PC-3 (cell line): ENCODE results near the gene FBXO44.

Experiments used
- CTCF ChIP-seq: fragments of 300-600 bp; sonication (generic); conservative IDR thresholded peaks from 2 replicates; pipeline ENCODE4 v1.5.1; 2017; ENCODE audit warnings: antibody characterized with exemption, low read depth, mild to moderate bottlenecking, low read length
- EZH2phosphoT487 ChIP-seq: fragments of 300-600 bp; sonication (generic); IDR thresholded peaks from 2 replicates; pipeline ENCODE4 v1.6.1; 2018; ENCODE audit warnings: mild to moderate bottlenecking, antibody characterized with exemption, low read length, borderline replicate concordance

DNA sequence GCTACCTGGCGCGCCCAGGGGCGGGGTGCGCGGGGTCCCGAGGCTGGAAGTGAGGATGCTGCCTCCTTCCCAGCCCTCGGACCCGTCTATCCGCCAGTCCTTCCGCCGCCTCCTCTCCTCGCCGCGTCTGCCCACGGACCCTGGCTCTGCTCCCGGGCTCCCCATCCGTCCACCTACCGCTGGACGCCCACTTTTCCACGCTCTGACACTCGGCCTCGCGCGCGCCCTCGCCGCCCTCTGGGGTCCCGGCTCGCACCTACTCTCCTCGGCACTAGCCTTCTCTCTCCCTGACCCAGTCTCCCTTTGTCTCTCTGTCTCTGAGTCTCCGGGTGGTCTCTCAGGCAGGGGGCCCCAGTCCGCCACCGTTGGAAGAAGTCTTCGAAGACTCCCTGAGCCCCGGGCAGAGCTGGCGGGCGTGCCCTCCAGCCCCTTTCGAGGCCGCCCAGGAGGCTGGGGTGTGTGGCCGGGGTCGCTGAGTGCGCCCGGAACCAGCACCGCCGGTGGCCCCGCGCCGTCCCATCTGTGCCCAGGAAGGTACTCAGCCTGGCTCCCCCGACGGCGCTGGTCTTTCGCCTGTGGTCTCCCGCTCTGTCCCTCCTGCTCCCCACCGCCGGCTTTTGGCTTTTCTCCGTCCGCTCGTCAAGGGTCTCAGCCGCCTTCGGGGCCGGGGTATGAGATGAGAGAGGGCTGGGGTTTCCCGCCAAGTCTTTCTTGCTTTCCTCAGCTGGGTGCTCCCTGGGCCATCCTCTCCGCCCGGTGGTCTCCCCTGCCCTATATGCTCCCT lies 37.4 kb downstream of the FBXO44 start:
- TF ChIP-seq EZH2phosphoT487 = no peak
- no peak for TF ChIP-seq CTCF
